Measurements from ENCODE around the gene PLA2R1.
"Not testable (repeated sequence)": the region's sequence is repeated elsewhere in the genome, so short reads cannot be mapped to it uniquely, and the experiment has no call there.

The PLA2R1 gene

DNA sequence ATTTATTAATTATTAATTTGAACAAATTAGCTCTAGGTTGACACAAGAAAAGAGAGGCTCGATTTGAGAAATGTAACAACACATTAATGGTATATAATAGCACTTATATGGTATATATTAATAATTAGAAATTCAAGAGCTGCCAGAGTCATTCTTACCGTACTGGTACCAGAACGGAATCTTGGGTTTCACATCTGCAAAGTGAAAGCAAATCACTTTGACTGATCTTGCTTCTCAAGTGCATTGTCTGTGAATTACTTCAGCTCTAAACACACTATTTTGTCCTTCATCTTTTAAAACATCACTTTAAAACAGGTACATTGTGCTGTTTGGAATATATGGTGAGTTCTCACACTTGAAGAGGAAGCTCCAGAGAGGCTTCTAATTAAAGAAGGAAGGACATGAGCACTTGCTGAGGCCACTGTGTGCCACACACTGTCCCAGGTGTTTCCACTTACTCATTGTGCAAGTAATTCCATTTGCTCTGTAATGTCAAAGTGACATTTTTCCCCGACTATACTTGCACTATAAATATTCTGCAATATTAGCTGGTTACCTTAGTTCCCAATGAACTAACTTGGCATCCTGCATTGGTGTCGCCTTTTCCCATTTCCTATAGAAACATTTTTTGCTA, 85.8 kb downstream of the PLA2R1 start:
- no peak for DNase-seq

- no peak for DNase-seq
Observed at GRCh38 chr2:159973325-159973724, 89.1 kb downstream of the PLA2R1 start.

- DNase-seq = no peak
Observed at GRCh38 chr2:159971365-159972152, 90.9 kb downstream of the PLA2R1 start.

- DNase-seq = not testable (repeated sequence)
Observed at GRCh38 chr2:159970548-159970947, 91.9 kb downstream of the PLA2R1 start.

DNA sequence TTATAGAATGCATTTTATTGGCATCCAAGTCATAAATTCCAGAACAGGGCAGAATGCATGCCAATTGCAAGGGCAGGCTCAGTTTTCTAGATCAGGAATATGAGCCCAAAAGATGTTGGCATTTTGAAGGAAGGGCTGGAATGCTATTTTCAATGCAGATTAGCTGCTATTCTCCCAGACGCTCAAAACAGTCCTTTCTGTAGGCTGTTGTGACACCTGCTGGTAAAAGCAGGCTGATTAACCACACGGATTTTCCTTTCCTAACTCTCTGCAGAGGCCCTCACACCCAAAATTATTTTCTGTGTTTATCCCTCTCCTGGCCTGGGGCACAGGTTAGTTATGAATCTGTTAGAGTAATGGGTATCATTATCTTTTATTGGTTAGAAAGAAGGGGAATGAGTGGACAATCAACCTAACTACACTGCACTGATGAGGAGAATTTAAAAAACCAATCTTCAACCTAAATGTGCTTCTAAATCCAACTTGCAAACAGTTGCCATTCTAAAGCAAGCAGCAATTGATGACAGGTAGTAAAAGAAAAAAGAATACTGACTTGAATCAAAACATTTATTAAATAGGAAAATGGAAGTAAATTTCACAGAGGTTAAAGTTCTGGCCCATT, 94.0 kb downstream of the PLA2R1 start:
- peak; percentile 58 for DNase-seq

GRCh38 chr2:159963700-159964099, 98.7 kb downstream of the PLA2R1 start:
- DNase-seq = no peak

DNA sequence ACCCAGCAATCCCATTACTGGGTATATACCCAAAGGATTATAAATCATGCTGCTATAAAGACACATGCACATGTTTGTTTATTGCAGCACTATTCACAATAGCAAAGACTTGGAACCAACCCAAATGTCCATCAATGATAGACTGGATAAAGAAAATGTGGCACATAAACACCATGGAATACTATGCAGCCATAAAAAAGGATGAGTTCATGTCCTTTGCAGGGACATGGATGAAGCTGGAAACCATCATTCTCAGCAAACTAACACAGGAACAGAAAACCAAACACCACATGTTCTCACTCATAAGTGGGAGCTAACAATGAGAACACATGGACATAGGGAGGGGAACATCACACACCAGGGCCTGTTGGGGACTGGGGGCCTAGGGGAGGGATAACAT, 99.9 kb downstream of the PLA2R1 start:
- not testable (repeated sequence) for DNase-seq

- no peak for DNase-seq
Observed at GRCh38 chr2:159961451-159961850, 101.0 kb downstream of the PLA2R1 start.

GRCh38 chr2:159961037-159961436, 101.4 kb downstream of the PLA2R1 start:
- peak; percentile 49 for DNase-seq

GRCh38 chr2:159960414-159960813, 102.0 kb downstream of the PLA2R1 start:
- peak; percentile 82 for DNase-seq

DNA sequence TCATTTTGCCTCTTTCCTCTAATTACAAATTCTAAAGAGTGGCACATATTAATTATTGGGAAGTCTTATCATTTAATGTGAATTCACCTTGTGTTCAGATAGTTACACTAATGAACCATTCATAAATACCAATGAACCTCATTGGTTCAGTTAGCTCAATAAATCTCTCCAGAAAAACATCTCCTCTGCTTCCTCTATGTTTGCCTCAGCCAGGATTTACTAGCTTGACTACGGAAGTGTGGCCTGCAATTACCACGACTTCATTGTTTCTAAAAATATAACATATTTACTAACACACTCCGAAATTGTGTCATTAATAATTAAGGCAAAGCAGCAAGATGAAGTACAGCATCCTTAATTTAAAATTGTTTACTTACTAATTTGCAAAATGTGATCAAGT, 103.3 kb downstream of the PLA2R1 start:
- no peak for DNase-seq

GRCh38 chr2:159953136-159953823, 109.1 kb downstream of the PLA2R1 start:
- no peak for DNase-seq

DNA sequence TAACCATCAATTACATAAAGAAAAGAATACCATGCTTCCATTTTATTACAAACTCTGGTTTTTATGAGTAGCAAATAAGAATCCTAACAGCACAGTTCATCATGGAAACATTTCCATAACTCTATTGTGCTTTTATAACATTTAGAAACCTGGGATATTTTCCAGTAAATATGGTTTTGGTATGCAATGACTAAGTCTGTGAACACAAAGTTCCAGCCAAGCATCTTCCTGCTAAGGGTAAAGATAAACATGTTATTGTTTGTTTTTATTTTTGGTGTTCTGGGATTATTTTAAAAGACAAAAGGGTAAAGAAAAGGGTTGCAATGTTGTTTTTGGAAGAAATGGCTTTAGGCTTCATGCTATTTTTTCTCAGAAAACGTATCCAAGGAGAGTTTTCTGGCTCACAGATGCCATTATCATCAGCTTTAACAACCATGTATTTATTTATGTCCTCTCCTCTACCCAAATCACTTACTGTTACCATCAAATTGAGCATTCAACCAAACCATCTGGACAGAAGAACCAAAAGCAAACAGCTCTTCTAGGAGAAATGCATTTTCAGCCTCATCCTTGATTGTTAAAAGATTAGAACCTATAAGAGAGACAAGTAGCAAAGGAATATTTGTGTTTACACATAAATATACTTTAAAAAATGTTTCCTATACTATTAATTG, 116.0 kb downstream of the PLA2R1 start:
- peak; percentile 73 for DNase-seq

GRCh38 chr2:159944874-159945273, 117.5 kb downstream of the PLA2R1 start:
- peak; percentile 9 for DNase-seq

DNA sequence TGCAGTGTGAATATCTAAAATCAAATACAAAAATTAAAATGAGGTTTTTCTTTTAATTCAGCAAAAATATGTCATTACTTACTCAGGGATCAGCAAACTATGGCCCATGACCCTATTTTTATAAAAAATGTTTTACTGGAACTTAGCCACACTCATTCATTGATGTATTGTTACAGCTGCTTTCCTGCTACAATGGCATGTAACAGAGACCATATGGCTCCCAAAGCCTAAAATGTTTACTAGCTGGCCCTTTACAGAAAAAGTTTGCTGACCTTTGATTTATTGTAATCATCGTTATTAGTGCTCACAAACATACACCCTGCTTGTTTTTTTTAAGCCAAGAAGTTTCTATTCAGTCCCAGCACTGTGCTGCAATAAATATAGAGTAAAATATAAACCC, 120.3 kb downstream of the PLA2R1 start:
- no peak for DNase-seq

DNA sequence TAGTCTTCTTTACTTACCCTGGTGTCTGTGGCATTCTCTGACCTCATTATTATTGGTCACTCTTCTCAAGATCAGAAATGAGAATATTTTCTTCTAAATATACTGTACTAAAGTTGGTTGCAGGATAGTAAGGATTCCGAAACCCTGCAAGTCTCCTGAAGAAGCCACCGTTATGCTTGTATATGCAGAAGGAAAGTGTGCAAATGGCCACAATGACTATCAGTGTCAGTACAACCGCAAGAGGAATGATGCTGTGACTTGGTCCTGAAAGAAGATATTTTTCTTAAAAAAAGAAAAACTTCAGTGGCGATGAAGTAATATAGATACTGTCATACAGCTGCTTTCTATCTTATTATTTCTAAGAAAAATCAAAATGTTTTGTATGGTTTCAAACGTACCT, 120.7 kb downstream of the PLA2R1 start:
- no peak for DNase-seq

DNA sequence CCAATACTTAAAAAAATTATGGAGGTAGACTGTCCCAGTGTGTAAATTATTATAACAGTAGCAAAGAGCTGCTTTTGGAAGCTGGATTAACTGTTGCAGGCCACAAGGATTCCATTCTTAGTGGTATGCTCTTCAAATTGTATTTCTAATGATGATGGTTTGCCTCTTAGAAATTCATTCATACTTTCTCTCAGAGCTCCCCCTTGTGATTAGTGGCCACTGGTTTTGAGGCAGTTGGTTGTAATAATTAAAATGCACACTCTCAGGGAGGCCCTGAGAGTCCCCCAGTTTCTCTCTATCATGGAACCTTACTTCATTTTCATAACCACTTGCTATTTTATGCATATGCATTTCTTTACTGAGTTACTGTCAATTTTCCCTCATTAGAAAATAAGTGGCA, 122.5 kb downstream of the PLA2R1 start:
- peak; percentile 50 for DNase-seq

GRCh38 chr2:159938395-159938794, 124.0 kb downstream of the PLA2R1 start:
- no peak for DNase-seq

DNA sequence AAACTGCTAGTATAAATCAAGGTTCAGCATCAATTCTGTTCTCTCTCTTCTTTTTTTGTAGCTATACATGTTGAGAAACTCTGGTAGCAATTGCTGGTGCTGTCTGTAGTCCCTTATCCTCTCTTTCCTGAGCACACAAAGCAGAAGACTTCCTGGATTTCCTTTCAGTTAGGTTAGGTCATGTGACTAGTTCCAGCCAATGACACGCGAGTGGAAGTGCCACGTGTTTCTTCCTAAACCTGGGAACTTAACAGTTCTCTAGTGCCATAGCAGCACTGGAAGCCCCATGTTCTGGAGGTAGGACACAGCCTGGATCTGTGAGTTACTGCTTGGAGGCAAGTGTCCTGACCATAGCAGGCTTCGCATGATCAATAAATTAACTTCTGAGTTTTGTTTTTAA, 125.9 kb downstream of the PLA2R1 start:
- DNase-seq = no peak

- no peak for DNase-seq
Observed at GRCh38 chr2:159933727-159934049, 128.7 kb downstream of the PLA2R1 start.

GRCh38 chr2:159933040-159933726, 129.2 kb downstream of the PLA2R1 start:
- no peak for DNase-seq

- DNase-seq = no peak
Observed at GRCh38 chr2:159926695-159927094, 135.7 kb downstream of the PLA2R1 start.
